BLaER1 treated with 17β-estradiol and CSF1 and Interleukin-3, amounts not matched to agents 10 nM and 100 nM (cell line): ENCODE results near the gene BECN2.

Experiments used
- H3K27ac ChIP-seq, 11 experiments: shearing (Covaris generic); formaldehyde crosslinking; 2 replicates each; pipeline ENCODE4 v1.8.1; 2022
- H3K27me3 ChIP-seq, 11 experiments: shearing (Covaris generic); formaldehyde crosslinking; 2 replicates each; pipeline ENCODE4 v1.8.1; 2022
- H3K36me3 ChIP-seq, 11 experiments: shearing (Covaris generic); formaldehyde crosslinking; 2 replicates each; pipeline ENCODE4 v1.8.1; 2022
- H3K4me1 ChIP-seq, 10 experiments: shearing (Covaris generic); formaldehyde crosslinking; 2 replicates each; pipeline ENCODE4 v1.8.1; 2022
- H3K4me2 ChIP-seq, 11 experiments: shearing (Covaris generic); formaldehyde crosslinking; 2 replicates each; pipeline ENCODE4 v1.8.1; 2022
- H3K4me3 ChIP-seq, 10 experiments: shearing (Covaris generic); formaldehyde crosslinking; 2 replicates each; pipeline ENCODE4 v1.8.1; 2022
- H3K9ac ChIP-seq, 11 experiments: shearing (Covaris generic); formaldehyde crosslinking; 2 replicates each; pipeline ENCODE4 v1.8.1; 2022
- H3K9me3 ChIP-seq, 11 experiments: shearing (Covaris generic); formaldehyde crosslinking; replicated peaks in 1 of 11; 2 replicates each; pipeline ENCODE4 v1.8.1; 2022
- H4K20me1 ChIP-seq, 11 experiments: shearing (Covaris generic); formaldehyde crosslinking; 2 replicates each; pipeline ENCODE4 v1.8.1; 2022
- Cebpa-rat ChIP-seq, 11 experiments: shearing (Covaris generic); IDR thresholded peaks; 2 replicates each; pipeline ENCODE4 v1.8.1; 2022

The BECN2 gene

GRCh38 chr1:241934201-241934848 is 23.2 kb upstream of the BECN2 start:
- Histone ChIP-seq H4K20me1 (no peaks in the 10 kb centered on the region), H3K27ac (no peak overlapping the region), H3K4me2 (no peak overlapping the region), H3K9me3 (peaks cover 0 to 12% (median 7%) of the 10 kb centered on the region in 11 experiments; a peak in 12 of 22 replicates), H3K36me3 (no peaks in the 10 kb centered on the region), H3K4me3 (no peak overlapping the region), H3K9ac (no peak overlapping the region), H3K4me1 (no peaks in the 10 kb centered on the region), H3K27me3 (no peaks in the 10 kb centered on the region)
- no peak for TF ChIP-seq Cebpa-rat (IDR thresholded peaks at IDR 0.05)

GRCh38 chr1:241934866-241935265 is 22.7 kb upstream of the BECN2 start:
- Histone ChIP-seq H3K4me3 (no peak overlapping the region), H3K27ac (no peak overlapping the region)
- TF ChIP-seq Cebpa-rat (IDR thresholded peaks at IDR 0.05), result no peak

GRCh38 chr1:241939798-241940197 is 17.8 kb upstream of the BECN2 start:
- Histone ChIP-seq H4K20me1 (no peaks in the 10 kb centered on the region), H3K36me3 (no peaks in the 10 kb centered on the region), H3K27me3 (no peaks in the 10 kb centered on the region), H3K27ac (no peak overlapping the region), H3K4me2 (no peak overlapping the region), H3K9ac (no peak overlapping the region), H3K4me1 (no peaks in the 10 kb centered on the region), H3K4me3 (no peak overlapping the region), H3K9me3 (peaks cover 0 to 12% (median 7%) of the 10 kb centered on the region in 11 experiments; a peak in 12 of 22 replicates)
- no peak for TF ChIP-seq Cebpa-rat (IDR thresholded peaks at IDR 0.05)

More at GRCh38 chr1:241934866-241935265, 22.7 kb upstream of the BECN2 start:
- Histone ChIP-seq H3K9me3 (peaks cover 0 to 12% (median 7%) of the 10 kb centered on the region in 11 experiments; a peak in 12 of 22 replicates), H3K36me3 (no peaks in the 10 kb centered on the region), H3K4me1 (no peaks in the 10 kb centered on the region), H4K20me1 (no peaks in the 10 kb centered on the region), H3K4me2 (no peak overlapping the region), H3K9ac (no peak overlapping the region), H3K27me3 (no peaks in the 10 kb centered on the region)

GRCh38 chr1:241942738-241943137 is 14.8 kb upstream of the BECN2 start:
- Histone ChIP-seq H3K4me1 (no peaks in the 10 kb centered on the region), H4K20me1 (no peaks in the 10 kb centered on the region), H3K9ac (no peak overlapping the region), H3K27me3 (no peaks in the 10 kb centered on the region), H3K4me2 (no peak overlapping the region), H3K27ac (no peak overlapping the region), H3K9me3 (peaks cover 0 to 12% (median 7%) of the 10 kb centered on the region in 11 experiments; a peak in 12 of 22 replicates), H3K36me3 (no peaks in the 10 kb centered on the region), H3K4me3 (no peak overlapping the region)
- TF ChIP-seq Cebpa-rat (IDR thresholded peaks at IDR 0.05), result no peak

GRCh38 chr1:241944300-241944699 is 13.3 kb upstream of the BECN2 start:
- H3K9me3 ChIP-seq, result peaks cover 0 to 2% (median under 1%) of the 10 kb centered on the region in 11 experiments; a peak in 5 of 22 replicates
- H4K20me1 ChIP-seq, result no peaks in the 10 kb centered on the region
- H3K27me3 ChIP-seq, result no peaks in the 10 kb centered on the region
- no peak overlapping the region for H3K4me3 ChIP-seq
- no peaks in the 10 kb centered on the region for H3K4me1 ChIP-seq
- H3K4me2 ChIP-seq, result no peak overlapping the region
- H3K36me3 ChIP-seq, result no peaks in the 10 kb centered on the region
- no peak for TF ChIP-seq Cebpa-rat (IDR thresholded peaks at IDR 0.05)
- H3K27ac ChIP-seq, result no peak overlapping the region
- H3K9ac ChIP-seq, result no peak overlapping the region

- Histone ChIP-seq H3K27me3 (no peaks in the 10 kb centered on the region), H3K4me1 (no peaks in the 10 kb centered on the region), H3K9me3 (no peaks in the 10 kb centered on the region), H3K9ac (no peak overlapping the region), H3K36me3 (no peaks in the 10 kb centered on the region), H4K20me1 (no peaks in the 10 kb centered on the region), H3K4me2 (no peak overlapping the region), H3K27ac (no peak overlapping the region), H3K4me3 (no peak overlapping the region)
- no peak for TF ChIP-seq Cebpa-rat (IDR thresholded peaks at IDR 0.05)
These were observed 10.2 kb upstream of the BECN2 start for GRCh38 chr1:241947354-241947753.

GRCh38 chr1:241950390-241950789 is 7.2 kb upstream of the BECN2 start:
- Histone ChIP-seq H3K27ac (no peak overlapping the region), H3K4me3 (no peak overlapping the region), H4K20me1 (no peaks in the 10 kb centered on the region), H3K9ac (no peak overlapping the region), H3K27me3 (no peaks in the 10 kb centered on the region), H3K4me1 (no peaks in the 10 kb centered on the region), H3K36me3 (no peaks in the 10 kb centered on the region), H3K9me3 (no peaks in the 10 kb centered on the region), H3K4me2 (no peak overlapping the region)
- TF ChIP-seq Cebpa-rat (IDR thresholded peaks at IDR 0.05), result no peak

GRCh38 chr1:241962153-241962552 is 4.6 kb downstream of the BECN2 start:
- H3K27ac ChIP-seq, result no peak overlapping the region
- no peaks in the 10 kb centered on the region for H3K27me3 ChIP-seq
- H3K36me3 ChIP-seq, result no peaks in the 10 kb centered on the region
- H4K20me1 ChIP-seq, result no peaks in the 10 kb centered on the region; a peak in 1 of 22 replicates
- H3K9me3 ChIP-seq, result no peaks in the 10 kb centered on the region
- H3K4me1 ChIP-seq, result peaks cover 0 to 22% (median 0%) of the 10 kb centered on the region in 10 experiments; a peak in 5 of 20 replicates
- no peak overlapping the region for H3K9ac ChIP-seq
- no peak overlapping the region for H3K4me2 ChIP-seq
- no peak for TF ChIP-seq Cebpa-rat (IDR thresholded peaks at IDR 0.05)
- H3K4me3 ChIP-seq, result no peak overlapping the region

GRCh38 chr1:241963722-241964121 is 6.2 kb downstream of the BECN2 start:
- H3K9me3 ChIP-seq, result no peaks in the 10 kb centered on the region
- H3K9ac ChIP-seq, result no peak overlapping the region
- H3K27me3 ChIP-seq, result no peaks in the 10 kb centered on the region
- H3K4me3 ChIP-seq, result no peak overlapping the region
- peak overlapping the region in 2 of 11 experiments; percentile 64 to 81; a peak in 3 of 22 replicates for H3K27ac ChIP-seq
- peak overlapping the region in 2 of 11 experiments; percentile 28 to 52; a peak in 3 of 22 replicates for H3K4me2 ChIP-seq
- no peaks in the 10 kb centered on the region; a peak in 1 of 22 replicates for H4K20me1 ChIP-seq
- H3K4me1 ChIP-seq, result peaks cover 0 to 22% (median 0%) of the 10 kb centered on the region in 10 experiments; a peak in 5 of 20 replicates
- TF ChIP-seq Cebpa-rat (IDR thresholded peaks at IDR 0.05), result no peak
- H3K36me3 ChIP-seq, result no peaks in the 10 kb centered on the region
